ENCODE results near the gene USO1.
"Not testable (repeated sequence)": the region's sequence is repeated elsewhere in the genome, so short reads cannot be mapped to it uniquely, and the experiment has no call there.

Gene USO1

DNA sequence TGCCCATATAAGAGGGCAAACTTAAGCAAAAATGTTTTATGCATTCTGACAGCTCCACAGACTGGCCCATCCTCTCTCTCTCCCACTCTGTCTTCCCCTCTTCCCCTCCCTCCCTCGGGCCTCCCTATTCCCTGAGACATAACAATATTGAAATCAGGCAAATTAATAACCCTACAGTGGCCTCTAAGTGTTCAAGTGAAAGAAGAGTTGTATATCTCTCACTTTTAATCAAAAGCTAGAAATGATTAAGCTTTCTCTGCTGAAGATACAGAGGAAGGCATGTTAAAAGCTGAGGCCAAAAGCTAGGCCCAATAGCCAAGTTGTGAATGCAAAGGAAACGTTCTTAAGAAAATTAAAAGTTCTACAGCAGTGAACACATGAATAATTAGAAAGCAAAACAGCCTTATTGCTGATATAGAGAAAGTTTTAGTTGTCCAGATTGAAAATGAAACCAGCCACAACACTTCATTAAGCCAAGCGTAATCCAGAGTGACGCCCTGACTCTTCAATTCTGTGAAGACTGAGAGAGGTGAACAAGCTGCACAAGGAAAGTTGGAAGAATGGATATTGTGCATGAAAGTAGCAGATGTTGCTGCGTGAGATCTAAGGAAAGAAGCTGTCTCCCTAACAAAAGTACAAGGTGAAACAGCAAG lies 54.9 kb downstream of the USO1 start:
- DNase-seq = no peak

- DNase-seq = no peak
These were observed 56.9 kb downstream of the USO1 start for GRCh38 chr4:75781305-75781704.

DNA sequence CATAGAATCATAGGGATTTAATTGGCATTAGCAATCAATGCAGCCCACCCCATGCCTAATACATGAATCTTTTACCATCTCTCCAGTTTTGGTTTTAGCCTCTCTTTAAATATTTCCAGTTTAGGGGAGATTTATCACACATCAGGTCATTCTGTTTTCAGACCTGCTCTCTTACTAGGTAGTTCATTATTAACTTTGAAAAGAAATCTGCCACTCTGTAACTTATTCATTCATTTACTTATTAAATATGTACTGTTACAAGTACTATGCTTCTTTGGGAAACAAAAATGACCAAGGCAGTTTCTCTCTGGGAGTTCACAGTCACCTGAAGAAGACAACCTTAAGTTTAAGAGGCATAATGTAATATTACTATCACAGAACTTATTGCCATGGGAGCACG lies 62.1 kb downstream of the USO1 start:
- DNase-seq = no peak

- no peak for DNase-seq
These were observed 62.6 kb downstream of the USO1 start for GRCh38 chr4:75786938-75787337.

GRCh38 chr4:75790024-75790423 lies 65.6 kb downstream of the USO1 start:
- DNase-seq = no peak

- DNase-seq = no peak
These were observed 76.6 kb downstream of the USO1 start for GRCh38 chr4:75800972-75801371.

DNA sequence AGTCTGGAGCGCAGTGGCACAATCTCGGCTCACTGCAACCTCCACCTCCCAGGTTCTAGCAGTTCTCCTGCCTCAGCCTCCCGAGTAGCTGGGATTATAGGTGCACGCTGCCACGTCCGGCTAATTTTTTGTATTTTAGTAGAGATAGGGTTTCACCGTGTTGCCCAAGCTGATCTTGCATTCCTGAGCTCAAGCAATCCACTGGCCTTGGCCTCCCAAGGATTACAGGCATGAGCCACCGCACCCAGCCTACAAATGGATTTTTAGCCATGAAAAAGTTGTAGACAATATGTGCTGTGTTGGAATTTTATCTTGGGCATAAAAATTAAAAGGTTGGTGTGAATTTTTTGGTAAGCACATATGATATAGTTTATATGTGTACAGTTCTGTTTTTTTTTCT lies 81.7 kb downstream of the USO1 start:
- DNase-seq = not testable (repeated sequence)

GRCh38 chr4:75817901-75818300 lies 93.5 kb downstream of the USO1 start:
- no peak for DNase-seq

DNA sequence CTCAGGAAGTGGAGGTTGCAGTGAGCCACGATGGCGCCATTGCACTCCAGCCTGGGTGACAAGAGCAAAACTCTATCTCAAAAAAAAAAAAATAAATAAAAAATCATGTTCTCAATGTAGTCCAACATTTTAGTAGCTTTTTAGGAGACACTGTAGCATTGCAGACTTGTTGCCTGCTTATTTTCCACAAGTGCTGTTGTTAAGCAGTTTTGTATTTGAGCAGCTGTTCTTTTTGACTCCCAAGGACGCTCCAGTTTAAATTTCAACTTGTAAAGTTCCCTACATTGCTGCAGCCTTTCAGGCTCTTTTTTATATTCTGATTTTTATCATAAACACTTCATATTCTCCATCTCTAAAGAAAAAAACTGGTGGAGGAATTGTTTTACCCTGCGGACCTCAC lies 94.7 kb downstream of the USO1 start:
- no peak for DNase-seq

GRCh38 chr4:75820197-75820596 lies 95.8 kb downstream of the USO1 start:
- no peak for DNase-seq

- no peak for DNase-seq
These were observed 96.3 kb downstream of the USO1 start for GRCh38 chr4:75820676-75821075.

- no peak for DNase-seq
These were observed 96.8 kb downstream of the USO1 start for GRCh38 chr4:75821216-75821615.

GRCh38 chr4:75821966-75822365 lies 97.6 kb downstream of the USO1 start:
- DNase-seq = no peak

DNA sequence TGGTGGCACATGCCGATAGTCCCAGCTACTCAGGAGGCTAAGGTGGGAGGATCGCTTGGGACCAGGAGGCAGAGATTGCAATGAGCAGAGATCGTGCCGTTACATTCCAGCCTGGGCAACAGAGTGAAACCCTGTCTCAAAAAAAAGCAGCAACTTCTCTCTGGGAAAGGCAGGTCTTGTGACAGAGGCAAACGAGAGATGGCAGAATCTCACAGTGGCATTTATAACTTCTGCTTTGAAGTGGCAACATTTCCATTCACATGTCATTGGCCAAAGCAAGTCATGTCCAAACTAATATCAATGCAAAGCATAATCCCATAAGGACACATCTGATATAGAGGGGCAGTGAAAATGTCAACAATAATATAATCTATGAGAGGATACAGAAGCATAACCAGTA lies 98.0 kb downstream of the USO1 start:
- DNase-seq = no peak

DNA sequence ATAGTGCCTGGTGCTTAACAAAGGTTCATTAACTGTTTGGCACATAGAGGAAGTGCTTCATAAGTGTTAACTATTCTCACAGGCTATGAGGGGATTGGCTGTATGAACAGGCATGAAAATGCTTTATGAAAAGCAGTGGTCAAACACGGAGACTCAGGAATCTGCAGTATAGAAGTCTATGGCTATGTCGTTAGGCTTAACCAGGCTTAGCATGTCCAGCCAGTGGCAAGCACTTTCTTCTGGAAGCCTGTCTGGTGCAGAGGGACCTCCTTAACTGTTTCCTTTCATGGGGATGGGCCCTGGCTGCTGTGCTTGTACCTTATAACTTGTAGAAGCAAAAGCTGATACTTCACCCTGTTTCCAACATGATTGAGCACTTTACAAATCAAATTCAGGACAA lies 99.4 kb downstream of the USO1 start:
- DNase-seq = no peak

GRCh38 chr4:75830906-75831305 lies 106.5 kb downstream of the USO1 start:
- no peak for DNase-seq

DNA sequence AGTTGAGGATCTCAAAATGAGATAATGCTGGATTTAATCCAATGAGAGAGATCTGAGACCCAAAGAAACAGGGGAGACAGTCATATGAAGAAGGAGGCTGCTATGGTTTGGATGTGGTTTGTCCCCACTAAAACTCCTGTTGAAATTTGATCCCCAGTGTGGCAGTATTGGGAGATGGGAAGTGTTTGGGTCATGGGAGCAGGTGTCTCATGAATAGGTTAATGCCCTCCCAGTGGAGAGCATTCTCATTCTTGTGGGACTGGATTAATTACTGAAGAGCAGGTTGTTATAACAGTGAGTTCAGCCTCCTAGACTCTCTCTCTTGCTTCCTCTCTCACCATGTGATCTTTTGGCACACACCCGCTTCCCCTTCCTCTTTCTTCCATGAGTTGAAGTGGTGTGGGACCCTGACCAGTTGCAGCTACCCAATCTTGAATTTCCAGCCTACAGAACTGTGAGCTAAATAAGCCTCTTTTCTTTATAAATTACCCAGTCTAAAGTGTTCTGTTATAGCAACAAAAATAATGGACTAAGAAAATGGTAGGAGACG lies 107.6 kb downstream of the USO1 start:
- DNase-seq = no peak

DNA sequence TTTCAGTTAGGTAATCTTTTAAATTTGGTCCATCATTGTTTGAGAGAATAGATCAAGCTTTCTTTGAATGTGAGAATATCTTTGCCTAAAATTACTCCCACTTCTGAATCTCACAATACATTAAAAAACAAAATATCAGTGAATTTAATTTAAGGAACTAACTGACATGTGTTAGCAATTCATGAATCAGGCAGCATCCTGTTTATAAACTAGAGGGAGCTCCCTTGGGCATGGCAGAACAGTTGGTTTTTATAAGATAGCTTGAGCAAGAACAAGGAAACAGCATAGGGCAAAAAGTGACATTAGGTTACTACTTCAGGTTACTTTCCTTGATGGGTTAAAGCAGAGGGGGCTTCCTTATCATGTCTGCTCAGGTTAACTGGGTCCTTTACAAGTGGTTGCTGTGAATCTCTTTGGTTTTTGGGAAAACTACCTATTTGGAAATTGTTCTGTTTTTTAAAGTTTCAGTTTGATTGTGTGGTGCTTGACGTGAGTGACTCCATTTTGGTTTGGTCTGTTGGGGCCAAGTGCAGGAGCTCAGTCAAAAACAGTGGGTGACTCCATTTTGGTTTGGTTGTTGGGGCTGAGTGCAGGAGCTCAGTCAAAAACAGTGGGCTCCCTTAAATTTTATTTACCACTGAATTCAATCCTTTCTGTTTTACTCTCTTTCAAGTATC lies 109.9 kb downstream of the USO1 start:
- no peak for DNase-seq

DNA sequence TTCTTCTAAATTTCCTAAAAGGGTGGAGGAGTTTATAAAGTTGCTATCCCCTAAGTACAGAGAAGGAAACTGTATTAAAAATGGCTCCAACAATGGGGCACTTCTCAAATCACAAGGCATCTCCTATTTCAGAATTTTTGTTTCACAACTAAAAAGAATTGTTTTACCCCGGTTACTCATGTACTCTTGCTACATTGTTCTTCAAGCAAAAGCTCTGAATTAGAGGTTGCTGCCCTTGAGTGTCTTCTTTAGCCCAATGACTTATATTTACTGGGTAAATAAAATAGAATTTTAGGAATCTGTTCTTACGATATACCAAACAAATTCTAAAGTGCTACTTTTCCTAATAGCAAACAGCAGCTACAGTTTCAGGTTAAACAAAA lies 110.4 kb downstream of the USO1 start:
- no peak for DNase-seq

DNA sequence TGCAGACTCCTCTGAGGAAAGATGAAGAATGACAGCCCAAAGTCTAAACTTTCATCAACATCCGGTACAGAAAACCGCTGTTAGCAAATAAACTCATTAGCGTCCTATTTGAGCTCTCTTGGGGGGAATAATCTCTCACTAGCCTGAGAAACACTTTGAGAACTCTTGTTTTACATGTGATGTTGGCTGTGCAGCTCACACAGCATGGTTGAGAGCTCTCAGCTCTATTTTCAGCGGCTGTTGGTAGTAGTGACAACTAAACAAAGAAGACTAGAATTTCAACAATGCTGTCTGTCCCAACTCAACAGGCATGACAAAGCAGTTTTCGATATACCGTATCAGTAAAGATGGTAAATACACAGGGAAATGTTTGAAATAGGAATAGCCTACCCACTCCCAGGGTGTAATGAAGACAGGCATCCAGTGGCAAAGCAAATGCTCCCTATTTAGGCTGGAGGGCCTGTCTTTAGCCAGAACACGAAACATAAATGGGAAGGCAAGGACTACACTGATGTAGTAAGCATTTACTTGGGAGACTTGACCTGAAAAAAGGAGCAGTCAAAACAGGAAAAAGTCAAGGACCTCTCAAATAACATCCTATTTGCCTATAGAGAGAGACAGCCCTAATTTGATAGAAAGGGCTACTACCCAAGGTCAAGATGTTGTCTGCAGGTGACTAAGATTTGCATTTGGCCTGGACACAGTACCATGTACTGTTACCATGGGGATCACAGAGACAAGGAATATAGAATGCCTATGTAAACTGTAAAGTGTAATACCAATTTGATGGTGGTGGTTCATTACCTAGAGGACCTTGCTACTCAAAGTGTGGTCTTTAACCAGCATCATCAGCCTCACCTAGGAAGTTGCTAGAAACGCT lies 117.5 kb downstream of the USO1 start:
- DNase-seq = no peak

GRCh38 chr4:75843596-75843995 lies 119.2 kb downstream of the USO1 start:
- no peak for DNase-seq

DNA sequence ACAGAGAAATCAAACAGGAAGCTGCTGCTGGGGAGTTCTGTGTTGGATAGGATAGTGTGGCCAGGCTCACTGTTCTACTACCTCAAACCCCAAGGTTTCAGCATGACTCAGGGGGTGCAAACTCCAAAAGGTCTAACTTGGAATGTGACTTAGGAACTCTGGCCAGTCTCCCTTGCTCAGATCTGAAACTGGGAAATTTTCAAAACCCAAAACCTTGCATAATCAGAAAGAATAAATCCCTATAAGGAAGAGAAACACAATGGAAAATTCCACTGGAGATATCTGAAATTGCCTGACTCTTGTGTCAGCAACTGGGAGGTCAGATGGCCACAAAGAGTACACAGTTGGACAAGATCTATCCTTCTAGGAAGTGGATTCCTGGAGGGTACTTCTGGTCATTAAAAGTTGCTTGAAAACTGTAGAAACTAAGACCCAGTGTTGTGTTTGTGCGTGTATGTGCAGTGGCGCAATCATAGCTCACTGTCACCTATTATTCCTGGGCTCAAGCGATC lies 119.8 kb downstream of the USO1 start:
- no peak for DNase-seq

- no peak for DNase-seq
These were observed 121.6 kb downstream of the USO1 start for GRCh38 chr4:75845992-75846391.

Measured in left hindlimb (tissue), 1 donor.